Stimulated activated CD4-positive, alpha-beta T cell treated with anti-CD3 and anti-CD28 coated beads, TNF-alpha, amount 100 ng/mL, for 4 hours (primary cell): ENCODE measurements around the gene BICRA.
"Not testable (repeated sequence)": the region's sequence is repeated elsewhere in the genome, so short reads cannot be mapped to it uniquely, and the experiment has no call there.

ENCODE experiments used
- DNase-seq, 3 experiments: peaks; one replicate each; pipeline ENCODE4 v3.0.0-alpha.2; 2020; ENCODE audit warnings: low read depth in 3 of 3

The BICRA gene

DNA sequence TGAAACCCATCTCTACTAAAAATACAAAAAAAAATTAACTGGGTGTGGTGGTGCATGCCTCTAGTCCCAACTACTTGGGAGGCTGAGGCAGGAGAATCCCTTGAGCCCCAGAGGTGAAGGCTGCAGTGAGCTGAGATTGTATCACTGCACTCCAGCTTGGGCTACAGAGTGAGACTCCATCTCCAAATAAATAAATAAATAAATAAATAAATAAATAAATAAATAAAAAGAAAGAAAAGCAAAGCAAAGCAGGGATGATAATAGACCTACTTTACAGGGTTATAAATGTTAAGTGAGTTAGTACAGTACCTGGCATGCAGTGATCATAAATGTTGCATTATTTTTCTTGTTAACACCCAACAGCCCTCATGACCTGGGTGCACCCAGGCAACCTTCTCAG is 105.9 kb downstream of the BICRA start:
- not testable (repeated sequence) for DNase-seq

DNA sequence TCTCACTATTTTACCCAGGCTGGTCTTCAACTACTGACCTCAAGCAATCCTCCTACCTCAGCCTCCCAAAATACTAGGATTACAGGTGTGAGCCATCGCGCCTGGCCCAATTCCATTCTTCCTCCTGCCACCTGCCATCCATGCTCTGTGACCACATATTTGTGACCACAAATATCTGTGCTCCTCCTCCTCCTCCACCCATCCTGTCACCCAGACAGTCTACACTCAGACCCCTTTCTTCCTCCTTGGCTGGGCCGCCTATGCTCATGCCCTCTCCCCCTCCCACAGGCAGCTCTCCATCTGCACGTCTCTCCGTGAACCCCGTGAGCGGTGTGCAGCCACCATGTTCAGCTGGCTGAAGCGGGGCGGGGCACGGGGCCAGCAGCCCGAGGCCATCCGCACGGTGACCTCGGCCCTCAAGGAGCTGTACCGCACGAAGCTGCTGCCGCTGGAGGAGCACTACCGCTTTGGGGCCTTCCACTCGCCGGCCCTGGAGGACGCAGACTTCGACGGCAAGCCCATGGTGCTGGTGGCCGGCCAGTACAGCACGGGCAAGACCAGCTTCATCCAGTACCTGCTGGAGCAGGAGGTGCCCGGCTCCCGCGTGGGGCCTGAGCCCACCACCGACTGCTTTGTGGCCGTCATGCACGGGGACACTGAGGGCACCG is 107.5 kb downstream of the BICRA start:
- no peak for DNase-seq

DNA sequence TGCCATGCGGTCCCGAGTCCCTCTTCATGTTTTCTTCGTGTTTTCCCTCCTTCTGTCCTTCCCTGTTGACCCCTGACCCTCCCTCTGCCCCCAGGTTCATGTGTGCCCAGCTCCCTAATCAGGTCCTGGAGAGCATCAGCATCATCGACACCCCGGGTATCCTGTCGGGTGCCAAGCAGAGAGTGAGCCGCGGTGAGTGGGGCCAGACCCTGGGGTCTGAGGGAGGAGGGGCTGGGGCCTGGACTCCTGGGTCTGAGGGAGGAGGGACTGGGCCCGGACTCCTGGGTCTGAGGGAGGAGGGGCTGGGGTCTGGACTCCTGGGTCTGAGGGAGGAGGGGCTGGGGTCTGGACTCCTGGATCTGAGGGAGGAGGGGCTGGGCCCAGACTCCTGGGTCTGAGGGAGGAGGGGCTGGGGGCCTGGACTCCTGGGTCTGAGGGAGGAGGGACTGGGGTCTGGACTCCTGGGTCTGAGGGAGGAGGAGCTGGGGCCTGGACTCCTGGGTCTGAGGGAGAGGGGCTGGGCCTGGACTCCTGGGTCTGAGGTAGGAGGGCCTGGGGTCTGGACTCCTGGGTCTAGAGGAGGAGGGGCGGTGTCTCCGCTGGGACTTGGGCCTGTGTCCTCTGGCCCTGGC is 109.6 kb downstream of the BICRA start:
- not testable (repeated sequence) for DNase-seq

DNA sequence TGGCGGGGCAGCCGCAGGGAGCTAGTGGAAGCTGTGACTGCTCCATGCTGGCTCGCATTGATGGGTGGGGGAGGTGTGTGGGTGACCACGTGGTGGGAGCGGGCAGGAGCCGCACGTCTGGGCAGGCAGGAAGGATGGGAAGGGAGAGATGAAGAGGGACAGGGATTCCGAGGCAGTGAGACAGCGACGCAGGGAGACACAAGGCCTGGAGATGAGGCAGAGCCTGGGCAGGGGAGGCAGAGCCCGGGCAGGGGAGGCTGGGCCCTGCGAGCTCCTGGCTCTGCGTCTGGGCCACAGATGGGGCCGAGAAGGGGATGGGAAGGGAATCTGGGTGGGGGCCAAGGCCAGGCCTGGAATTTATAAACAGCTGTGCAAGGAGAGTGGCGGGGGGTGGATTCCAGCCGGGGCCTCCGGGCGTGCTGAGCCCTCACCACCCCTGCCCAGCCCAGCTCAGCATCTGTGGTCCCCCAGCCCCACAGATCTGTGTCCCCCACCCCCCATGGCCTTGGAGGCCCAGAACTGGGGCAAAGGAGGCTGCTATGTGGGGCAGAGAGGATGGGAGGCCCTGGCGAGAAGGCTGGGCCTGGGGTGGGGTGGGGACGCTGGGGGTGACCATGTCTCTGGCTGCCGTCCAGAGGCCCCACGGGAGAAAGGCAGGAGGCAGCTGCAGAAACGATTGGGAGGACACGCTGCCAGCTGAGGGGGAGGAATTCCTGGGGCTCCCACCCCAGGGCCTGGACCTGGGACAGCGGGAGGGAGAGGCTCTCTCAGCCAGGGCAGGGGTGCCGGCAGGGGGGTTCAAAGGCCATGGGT is 110.3 kb downstream of the BICRA start:
- DNase-seq, result no peak

DNA sequence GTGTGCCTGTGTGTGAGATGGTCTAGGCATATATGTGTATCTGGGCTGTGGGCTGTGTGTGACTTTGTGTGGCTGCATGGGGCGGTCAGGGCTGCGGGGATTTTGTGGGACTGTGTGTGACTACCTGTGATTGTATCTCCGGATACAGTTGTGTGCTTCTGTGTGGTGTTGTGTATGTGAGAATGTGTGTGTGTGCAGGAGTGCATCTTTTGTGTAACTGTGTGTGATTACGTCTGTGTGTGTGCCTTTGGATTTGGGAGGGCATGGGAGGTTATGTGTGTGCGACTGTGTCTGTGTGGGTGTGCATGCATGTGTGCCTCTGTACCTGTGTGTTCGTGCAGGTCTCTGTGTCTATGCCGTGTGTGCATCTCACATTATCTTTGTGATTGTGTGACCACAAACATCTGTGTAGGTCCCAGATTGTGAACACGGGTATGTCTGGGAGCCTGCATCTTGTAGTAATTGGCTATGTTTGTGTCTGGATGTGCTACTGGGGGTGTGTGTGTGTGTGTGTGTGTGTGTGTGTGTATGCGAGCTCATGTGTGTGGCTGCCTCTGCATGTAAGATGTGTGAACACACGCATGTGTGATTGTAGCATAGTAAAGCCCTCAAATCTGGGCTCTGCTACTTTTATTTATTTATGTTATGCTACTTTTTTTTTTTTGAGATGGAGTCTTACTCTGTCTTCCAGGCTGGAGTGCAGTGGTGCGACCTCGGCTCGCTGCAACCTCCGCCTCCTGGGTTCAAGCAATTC is 111.9 kb downstream of the BICRA start:
- no peak for DNase-seq

DNA sequence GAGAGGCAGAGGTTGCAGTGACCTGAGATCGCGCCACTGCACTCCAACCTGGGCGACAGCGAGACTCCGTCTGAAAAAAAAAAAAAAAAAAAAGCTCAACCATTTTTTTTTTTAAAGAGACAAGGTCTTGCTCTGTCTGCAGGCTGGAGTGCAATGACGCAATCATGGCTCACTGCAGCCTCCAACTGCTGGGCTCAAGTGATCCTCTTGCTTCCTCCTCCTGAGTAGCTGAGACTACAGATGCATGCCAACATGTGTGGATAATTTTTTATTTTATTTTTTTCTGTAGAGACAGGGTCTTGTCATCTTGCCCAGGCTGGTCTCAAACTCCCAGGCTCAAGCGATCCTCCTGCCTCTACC is 114.6 kb downstream of the BICRA start:
- DNase-seq, result no peak

DNA sequence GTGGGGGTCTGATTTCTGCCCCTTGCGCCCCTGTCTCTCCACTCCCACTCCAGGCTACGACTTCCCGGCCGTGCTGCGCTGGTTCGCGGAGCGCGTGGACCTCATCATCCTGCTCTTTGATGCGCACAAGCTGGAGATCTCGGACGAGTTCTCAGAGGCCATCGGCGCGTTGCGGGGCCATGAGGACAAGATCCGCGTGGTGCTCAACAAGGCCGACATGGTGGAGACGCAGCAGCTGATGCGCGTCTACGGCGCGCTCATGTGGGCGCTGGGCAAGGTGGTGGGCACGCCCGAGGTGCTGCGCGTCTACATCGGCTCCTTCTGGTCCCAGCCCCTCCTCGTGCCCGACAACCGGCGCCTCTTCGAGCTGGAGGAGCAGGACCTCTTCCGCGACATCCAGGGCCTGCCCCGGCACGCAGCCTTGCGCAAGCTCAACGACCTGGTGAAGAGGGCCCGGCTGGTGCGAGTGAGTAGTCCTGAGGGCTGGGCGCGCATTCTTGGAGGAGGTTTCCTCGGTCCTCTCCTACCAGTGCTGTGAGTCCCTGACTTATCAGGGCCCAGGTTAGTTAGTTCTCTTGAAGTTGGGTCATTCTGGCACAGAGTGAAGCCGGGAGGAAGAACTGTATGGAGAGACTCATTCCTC is 116.9 kb downstream of the BICRA start:
- DNase-seq, result no peak

DNA sequence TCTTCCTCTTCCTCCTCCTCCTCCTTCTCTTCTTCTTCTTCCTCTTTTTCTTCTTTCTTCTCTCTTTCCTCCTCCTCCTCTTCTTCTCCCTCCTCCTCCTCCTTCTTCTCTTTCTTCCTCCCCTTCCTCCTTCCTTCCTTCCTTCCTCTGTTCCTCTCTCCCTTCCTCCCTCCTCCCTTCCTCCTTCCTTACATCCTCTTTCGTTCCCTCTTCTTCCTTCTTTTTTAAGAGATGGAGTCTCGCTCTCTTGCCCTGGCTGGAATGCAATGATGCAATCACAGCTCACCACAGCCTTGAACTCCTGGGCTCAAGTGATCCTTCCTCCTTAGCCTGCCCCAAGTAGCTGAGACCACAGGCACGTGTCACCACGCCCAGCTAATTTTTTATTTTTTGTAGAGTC is 117.5 kb downstream of the BICRA start:
- no peak for DNase-seq

DNA sequence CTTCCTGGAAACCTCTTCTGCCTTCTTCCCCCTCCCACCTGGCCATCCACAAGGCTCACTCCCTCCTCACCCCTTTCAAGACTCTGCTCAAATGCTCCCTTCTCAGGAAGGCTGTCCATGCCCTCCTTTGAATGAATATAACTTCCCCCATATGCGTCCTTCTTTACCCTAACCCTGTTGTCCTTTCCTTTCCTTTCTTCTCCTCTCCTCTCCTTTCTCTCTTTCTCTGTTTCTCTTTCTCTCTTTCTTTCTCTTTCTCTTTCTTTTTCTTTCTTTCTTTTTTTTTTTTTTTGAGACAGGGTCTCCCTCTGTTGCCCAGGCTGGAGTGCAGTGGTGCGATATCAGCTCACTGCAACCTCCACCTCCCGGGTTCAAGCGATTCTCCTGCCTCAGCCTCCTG is 119.4 kb downstream of the BICRA start:
- not testable (repeated sequence) for DNase-seq

DNA sequence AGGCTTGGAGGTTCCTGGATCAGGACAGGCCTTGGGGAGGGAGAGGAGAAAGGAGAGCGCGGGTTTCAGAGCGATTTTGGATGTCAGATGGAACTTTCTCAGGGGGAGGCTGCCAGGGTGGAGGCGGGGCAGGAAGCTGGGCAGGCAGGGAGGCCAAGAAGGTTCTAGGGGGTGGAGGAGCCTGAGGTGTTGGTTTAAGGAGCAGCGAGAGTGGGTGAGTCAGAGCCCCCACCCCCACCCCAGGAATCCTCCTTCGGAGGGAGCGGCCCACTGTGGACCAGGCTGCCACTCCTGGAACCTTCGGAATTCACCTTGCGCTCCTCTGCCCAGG is 120.5 kb downstream of the BICRA start:
- no peak for DNase-seq

DNA sequence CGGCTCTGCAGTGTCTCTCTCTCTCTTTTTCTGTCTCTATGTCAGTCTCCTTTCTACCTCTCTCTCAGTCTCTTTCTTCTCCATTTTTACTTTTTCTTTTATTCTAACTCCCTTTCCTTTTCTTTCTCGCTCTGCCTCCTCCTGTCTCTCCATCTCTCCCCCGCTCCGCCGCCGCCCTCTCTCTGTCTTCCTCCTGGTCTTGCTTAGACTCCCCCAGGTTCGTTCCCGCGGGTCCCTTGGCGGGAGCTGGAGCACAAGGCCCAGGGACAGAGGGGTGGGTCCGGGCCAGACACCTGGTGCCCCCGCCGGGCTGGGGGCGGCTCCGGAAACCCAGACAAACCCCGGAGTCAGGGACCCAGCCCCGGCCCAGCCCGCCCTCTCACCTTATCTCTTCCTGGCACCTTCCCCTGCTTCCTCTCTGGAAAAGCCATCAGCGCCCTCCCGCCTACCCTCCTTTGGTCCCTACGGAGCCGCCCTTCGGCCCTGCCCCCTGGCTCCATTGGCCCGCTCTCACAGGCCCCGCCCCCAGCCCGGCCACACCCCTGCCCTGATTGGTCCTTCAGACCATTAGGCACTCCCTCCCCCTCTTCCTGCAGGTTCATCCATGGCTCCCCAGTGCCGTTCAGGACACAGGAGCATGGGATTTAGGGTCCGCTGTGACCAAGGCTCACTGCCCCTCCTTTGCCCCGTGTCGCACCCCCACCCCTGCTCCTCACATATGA is 121.0 kb downstream of the BICRA start:
- DNase-seq, result peak in 1 of 3 experiments; percentile 16

DNA sequence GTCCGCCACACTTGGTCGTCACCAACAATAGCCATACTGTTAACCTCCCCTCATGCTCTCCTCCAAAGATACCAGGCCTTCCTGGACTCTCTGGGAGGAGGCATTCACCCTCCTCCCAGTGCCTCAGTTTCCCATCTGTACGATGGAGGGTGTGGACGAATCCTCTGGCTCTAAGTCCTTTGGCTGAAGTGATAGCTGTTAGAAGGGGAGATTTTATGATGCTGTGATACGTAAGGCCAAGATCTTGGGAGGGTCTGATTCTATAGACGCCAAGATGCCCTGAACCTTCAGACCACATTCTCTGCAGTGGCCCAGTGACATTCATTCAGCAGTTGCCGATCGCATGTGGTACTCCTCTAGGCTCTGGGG is 121.6 kb downstream of the BICRA start:
- no peak for DNase-seq

DNA sequence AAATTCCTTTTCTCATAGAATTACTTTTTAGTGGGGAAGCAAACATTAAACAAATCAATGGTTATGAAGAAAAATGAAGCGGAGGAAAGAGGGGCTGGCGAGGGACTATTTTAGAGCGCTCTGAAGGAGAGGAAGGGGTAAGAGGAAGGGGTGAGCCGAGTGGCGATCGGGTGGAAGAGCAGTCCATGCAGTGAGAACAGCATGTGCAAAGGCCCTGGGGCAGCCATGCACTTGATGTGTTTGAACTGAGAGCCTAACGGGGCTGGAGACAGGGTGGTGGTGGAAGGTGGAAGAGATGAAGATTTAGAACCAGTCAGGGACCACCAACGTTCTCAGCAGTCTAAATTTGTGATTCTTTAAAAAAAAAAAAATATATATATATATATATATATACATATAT is 122.0 kb downstream of the BICRA start:
- DNase-seq, result no peak

DNA sequence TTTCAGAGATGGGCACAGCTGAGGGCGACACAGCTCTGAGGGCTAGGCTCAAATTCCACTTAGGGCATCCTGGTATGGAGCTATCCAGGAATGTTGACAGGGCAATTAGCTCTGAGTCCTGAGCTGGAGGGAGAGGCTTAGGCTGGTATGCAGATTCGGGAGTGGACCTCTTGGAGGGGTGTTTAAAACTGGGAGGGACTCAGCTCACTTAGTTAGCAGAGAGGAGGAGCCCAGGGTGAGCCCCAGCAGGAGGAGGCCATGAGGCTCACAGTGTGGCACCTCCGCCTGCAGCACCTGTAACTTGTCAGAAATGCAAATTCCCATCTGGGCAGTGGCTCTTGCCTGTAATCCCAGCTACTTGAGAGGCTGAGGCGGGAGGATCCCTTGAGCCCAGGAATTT is 126.2 kb downstream of the BICRA start:
- DNase-seq, result no peak

DNA sequence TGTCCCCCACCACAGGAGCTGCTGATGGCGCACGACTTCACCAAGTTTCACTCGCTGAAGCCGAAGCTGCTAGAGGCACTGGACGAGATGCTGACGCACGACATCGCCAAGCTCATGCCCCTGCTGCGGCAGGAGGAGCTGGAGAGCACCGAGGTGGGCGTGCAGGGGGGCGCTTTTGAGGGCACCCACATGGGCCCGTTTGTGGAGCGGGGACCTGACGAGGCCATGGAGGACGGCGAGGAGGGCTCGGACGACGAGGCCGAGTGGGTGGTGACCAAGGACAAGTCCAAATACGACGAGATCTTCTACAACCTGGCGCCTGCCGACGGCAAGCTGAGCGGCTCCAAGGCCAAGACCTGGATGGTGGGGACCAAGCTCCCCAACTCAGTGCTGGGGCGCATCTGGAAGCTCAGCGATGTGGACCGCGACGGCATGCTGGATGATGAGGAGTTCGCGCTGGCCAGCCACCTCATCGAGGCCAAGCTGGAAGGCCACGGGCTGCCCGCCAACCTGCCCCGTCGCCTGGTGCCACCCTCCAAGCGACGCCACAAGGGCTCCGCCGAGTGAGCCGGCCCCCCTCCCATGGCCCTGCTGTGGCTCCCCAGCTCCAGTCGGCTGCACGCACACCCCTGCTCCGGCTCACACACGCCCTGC is 132.1 kb downstream of the BICRA start:
- DNase-seq, result no peak

DNA sequence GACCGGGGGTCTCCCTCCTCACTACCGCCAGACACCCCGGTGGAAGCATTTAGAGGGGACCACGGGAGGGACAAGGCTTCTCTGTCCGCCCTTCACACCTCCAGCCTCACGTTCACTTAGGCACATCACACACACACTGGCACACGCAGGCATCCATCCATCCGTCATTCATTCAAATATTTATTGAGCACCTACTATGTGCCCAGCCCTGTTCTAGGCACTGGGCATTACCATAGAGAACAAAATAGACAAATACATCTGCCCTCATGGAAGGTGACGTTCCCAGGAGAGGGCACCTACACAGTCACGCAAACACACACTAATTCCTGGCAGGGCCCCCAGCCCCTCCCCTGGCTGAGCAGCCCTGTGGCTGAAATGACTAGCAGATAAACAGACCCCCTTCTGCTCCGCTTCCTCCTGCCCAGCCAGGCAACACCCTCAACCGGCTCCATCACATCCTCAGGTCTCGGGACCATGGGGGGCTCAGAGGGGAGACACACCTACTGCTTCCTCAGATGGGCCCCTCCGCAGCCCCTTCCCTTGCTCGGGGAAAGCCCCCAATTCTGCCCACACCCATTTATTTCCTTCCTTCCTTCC is 132.7 kb downstream of the BICRA start:
- DNase-seq, result no peak

DNA sequence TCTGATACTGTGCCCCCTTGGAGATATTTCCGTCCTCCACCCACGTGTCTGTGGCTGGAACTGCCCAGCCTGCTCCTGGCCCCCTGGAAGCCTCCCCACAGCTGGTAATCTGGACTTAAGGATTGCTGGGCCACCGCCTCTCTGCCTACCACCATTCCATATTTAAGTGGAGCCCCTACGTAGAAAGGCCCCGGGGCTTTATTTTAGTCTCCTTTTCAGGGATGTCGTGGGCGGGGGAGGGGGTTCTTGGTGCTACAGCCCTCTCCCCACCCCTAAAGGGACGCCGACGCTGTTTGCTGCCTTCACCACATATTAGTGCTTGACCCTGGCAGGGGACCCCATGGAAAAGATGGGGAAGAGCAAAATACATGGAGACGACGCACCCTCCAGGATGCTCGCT is 133.7 kb downstream of the BICRA start:
- DNase-seq, result no peak

DNA sequence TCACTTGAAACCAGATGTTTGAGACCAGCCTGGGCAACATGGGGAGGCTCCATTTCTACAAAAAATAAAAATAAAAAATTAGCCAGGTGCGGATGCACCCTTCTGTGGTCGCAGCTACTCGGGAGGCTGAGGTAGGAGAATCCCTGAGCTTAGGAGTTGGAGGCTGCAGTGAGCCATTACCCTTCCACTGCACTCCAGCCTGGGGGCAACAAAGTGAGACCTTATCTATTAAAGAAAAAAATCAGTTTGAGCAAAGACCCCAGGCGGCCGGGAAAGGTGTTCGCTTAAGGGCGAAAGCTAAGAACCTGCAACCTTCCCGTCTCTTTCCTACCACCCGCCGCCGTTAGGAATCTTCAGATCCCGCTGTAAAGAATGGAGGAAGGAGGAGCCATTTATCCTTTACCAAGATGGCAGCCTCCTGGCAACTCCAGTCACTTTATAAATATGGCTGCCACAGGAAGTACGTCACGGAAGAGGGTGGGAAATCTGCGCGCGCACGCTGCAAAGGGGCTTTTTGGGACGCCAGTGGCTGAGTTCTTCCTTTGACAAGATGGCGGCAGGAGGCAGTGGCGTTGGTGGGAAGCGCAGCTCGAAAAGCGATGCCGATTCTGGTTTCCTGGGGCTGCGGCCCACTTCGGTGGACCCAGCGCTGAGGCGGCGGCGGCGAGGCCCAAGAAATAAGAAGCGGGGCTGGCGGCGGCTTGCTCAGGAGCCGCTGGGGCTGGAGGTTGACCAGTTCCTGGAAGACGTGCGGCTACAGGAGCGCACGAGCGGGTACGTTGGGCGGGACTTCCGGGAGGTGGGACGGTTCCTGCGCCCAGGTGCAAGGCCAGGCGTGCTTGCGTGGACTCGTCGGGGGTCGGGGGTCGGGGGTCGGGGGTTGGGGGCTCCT is 136.3 kb downstream of the BICRA start, which contains the start of gene NOP53:
Gene NOP53 (plus strand): TSS at position 537 of the 892 bp plus-strand sequence. CDS start 14 bp downstream, at position 551.
- DNase-seq, result peak; percentile 91 to 98 (median 94)

DNA sequence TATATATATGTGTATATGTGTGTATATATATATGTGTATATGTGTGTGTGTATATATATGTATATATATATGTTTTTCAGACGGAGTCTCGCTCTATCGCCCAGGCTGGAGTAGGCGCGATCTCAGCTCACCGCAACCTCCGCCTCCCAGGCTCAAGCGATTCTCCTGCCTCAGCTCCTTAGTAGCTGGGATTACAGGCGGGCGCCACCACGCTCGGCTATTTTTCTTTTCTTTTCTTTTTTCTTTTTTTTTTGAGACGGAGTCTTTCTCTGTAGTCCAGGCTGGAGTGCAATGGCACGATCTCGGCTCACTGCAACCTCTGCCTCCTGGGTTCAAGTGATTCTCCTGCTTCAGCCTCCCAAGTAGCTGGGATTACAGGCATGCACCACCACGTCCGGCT is 137.2 kb downstream of the BICRA start:
- not testable (repeated sequence) for DNase-seq
